ENCODE data around the gene SHC2.
A peak's percentile ranks its signal among the peaks of the same experiment; 100 is the strongest.
"Not testable (repeated sequence)": the region's sequence is repeated elsewhere in the genome, so short reads cannot be mapped to it uniquely, and the experiment has no call there.

The SHC2 gene

GRCh38 chr19:468587-469256 lies 7.9 kb upstream of the SHC2 start:
- no peak for DNase-seq

DNA sequence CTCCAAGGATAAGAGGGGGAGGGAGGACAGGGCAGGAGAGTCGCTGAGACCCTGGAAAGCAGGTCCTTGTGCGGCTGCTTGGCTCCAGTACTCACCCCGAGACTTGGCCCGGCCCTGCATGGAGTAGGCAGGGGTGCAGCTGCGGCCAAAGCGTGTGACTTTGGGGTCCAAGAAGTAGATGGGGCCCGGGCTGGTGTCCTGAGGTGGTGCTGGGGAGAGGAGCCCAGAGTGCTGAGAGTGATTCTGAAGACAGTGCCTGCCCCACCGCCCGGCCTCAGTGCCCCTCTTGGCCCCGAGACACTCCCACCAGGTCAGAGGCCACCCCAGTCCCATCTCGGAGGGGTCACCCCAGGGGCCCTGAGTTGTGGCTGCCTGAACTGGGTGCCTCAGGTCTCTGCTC lies 6.7 kb upstream of the SHC2 start:
- DNase-seq: no peak

DNA sequence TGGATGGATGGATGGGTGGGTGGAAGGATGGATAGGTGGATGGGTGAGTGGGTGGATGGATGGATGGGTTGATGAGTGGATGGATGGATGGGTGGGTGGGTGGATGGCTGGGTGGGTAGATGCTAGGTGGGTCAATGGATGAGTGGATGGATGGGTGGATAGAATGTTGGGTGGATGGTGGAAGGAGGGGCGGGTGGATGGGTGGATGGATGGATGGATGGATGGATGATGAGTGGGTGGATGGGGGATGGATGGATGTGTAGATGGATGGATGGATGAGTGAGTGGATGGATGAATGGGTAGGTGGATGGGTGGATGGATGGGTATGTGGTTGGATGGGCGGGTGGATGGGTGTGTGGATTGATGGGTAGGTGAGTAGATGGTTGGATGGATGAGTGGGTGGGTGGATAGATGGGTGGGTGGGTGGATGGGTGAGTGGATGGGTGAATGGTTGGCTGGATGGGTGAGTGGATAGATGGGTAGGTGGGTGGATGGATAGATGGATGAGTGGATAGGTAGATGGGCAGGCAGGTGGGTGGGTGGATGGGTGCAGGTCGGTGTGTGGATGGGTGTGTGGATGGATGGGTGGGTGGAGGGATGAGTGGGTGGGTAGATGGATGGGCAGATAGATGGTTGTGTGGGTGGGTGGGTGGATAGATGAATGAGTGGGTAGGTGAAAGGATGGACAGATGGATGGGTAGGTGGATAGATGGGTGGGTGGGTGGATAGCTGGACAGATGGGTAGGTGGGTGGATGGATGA lies 4.4 kb upstream of the SHC2 start:
- DNase-seq: no peak

DNA sequence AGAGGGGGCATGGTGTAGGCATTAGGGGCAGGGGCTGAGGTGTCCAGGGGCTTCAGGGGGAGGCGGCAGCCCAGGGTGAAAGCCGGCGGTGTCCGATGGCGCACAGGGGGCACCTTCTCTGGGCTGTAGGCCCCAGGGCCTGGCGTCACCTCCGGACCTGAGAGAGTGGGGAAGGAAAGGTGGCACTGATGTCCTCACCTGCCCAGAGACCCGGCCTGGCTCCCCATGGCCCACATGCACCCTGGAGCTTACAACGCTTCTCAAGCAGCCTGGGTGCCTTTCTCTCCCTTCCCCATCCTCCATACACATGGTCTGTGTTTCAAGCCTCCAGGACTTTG lies 3.3 kb upstream of the SHC2 start:
- DNase-seq: no peak

DNA sequence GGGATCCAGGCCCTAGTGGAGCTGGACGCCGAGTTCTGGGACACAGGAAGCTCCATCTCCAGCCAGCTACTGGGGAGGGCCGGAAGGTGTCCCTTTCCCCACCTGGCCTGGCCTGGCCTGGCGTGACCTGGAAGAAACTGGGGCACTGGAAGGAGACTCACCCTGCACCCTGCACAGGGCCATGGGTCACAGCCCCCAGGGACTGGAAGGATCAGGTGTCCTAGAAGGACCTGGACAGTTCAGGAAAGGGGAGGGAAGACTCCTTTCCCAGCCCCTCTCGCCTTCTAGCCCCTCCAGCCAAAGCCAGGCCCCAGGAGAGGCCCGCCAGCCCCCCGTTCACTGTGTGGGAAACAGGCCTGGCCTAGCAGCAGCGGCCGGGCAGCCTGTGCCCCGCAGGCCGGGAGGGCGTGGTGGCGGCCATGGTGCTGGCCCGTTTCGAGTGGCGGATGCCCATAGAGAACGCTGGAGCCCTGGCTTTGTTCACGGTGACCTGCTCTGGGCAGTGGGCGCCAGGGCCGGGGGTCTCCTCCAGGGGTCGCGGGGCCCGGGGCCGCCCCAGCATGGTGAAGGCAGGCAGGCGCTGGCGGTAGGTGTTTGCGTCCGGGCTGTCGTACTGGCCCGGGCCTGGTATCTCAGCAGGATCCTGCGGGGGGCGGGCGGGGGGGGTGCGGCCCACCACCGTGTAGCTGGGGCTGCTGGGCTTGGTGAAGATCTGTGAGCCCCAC lies 2.8 kb upstream of the SHC2 start:
- no peak for DNase-seq

DNA sequence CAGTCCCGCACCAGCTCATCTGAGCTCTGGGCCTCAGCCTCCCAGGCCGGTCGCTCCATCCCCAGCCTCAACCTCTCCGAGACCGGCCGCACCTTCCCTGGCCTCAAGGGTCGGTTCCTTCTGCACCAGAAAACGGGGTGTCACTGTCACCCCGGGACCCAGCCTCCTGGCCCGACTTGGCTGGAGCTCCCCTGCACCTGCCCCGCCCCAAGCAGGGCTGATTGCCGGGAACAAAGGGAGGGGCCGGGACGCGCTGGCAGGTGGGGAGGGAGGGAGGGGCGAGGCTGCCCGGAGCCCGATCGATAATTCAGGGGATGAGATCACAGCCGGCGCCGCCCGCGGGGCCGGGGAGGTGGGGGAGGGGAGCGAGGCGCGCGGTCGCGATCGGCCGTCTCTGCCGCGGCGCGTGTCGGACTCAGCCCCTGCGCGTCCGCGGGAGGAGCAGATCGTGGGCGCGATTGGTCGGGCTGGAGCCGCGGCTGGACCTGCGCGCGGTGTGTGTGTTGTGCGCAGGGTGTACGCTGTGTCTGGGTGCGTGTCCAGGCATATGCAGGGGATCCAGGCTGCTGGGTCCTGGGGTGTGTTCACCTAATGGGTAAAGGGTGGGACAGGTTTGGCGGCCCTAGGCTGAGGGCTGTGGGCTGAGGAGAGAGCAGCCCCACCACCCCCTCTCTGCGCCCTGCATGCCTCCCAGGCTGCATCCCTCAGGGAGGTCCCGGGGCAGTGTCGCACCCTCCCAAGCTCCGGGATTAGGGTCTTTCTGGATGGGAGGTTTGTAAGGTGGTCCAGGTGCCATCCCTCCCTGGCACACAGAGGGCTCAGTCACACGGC lies 1.1 kb upstream of the SHC2 start:
- DNase-seq: peak; percentile 90

DNA sequence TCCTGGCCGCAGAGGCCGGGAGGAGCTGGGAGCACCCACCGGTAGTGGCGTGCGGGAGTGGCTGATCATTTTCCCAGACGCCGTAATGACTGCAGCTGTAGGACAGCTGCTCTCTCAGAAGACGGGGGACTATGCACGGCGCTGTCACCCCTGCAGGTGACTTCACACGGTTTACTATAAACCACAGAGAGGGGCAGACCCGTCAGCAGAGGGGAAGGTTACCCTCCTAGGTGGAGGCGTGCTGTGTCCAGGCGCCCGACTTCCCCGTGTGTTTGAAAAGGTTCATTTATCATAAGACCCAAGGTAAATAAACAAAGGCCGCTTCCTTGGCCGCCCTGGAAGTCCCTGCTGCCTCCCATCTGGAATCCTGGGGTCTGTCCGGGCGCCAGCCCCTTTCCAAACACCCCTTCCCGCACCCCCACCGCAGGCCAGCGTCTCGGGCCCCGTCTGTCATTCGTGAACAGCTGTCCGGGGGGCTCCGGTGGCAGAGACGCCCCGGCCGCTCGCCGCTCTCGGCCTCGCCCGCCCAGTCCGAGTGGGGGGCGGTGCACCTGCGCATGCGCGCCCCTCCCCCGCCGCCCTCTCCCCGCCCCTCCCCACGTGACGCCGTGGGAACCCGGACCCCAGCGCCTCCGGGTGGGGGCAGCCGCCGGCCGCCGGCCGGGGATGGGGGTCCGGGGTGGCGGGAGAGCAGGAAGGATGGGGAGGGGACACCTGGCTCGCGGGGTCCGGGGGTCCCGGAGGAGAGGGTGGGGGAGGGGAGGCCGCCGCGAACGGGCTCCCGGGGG lies 915 bp downstream of the SHC2 start:
- DNase-seq: peak; percentile 76

DNA sequence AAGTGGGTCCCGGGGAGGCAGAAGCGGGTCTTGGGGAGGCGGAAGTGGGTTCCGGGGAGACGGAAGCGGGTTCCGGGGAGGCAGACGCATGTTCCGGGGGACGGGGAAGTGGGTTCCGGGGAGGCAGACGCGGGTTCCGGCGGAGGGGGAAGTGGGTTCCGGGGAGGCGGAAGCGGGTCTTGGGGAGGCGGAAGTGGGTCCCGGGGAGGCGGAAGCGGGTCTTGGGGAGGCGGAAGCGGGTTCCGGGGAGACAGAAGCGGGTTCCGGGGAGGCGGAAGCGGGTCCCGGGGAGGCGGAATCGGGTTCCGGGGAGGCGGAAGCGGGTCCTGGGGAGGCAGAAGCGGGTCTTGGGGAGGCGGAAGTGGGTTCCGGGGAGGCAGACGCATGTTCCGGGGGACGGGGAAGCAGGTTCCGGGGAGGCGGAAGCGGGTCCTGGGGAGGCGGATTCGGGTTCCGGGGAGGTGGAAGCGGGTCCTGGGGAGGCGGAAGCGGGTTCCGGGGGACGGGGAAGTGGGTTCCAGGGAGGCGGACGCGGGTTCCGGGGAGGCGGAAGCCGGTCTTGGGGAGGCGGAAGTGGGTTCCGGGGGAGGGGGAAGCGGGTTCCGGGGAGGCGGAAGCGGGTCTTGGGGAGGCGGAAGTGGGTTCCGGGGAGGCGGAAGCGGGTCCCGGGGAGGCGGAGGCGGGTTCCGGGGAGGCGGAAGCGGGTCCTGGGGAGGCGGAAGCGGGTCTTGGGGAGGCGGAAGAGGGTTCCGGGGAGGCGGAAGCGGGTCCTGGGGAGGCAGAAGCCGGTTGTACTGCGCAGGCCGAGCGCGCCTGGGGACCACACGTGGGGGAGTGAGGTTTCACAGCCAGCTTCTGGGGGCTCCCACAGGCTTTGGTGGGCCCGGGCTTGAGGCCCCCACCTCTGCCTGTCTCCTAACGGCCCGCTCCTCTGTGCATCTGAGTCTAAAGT lies 2.5 kb downstream of the SHC2 start:
- DNase-seq: no peak

GRCh38 chr19:457636-458035 lies 3.2 kb downstream of the SHC2 start:
- DNase-seq: no peak

GRCh38 chr19:456547-457110 lies 4.2 kb downstream of the SHC2 start:
- DNase-seq: no peak

DNA sequence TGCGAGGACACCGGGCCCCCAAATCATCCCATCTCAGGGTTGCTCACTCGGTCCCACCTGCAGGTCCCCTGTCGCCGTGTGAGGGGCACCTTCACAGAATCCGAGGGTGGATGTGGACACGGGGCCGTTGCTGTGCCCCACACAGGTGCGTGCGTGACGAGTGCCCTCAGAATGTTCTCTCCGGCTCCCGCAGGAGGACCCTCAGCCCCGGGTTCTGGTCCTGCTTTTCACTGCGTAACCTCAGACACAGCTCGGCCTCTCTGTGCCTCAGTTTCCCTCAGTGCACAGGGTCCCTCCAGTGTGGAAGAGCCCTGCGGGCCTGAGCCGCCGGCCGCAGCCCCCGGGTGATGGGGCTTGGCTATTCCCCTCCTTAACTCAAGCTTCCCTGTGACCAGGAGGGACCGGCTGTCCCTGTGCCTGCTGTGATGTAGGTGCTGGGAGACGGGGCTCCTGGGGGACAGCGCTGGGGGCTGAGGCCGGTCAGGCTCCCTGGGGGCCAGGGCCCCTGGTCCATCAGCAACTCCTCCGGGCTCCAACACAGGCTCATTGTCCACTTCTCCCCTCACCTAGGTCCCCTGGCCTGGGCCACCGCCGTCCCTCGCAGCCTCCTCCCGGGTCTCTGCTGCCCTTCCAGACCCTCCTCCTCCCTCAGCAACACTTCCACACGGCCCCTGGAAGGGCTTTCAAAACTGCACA lies 4.8 kb downstream of the SHC2 start:
- no peak for DNase-seq

DNA sequence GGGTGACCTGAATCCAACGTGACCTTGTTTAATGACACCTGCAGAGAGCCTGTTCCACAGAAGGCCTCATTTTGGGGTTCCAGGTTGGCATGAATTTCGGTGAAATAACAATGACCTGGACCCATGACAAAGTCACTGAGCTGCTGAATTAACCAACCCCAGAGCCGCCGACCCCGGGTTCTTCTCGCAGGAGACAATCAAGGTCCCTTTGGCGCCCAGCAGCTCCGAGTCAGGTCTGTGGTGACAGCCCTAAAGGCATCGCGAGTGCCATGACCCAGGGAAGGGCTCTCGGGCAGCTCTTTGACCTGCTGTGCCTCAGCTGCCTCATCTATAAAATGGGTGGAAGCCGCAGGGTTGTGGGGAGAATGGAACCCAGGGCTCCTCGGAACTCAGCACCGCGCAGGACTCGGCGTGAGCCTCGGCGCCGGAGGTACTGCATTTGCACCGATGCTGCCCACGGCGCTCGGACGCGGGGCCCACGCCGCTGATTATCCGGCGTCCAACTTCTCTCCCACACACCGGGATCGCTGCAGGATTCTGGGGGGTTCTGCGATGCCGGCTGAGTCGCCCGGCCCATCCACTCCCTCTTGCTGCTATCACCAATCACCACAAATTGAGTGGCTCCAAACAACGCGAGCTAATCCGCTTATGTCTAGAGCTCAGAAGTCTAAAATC lies 5.7 kb downstream of the SHC2 start:
- no peak for DNase-seq

GRCh38 chr19:453606-454005 lies 7.2 kb downstream of the SHC2 start:
- DNase-seq: no peak

DNA sequence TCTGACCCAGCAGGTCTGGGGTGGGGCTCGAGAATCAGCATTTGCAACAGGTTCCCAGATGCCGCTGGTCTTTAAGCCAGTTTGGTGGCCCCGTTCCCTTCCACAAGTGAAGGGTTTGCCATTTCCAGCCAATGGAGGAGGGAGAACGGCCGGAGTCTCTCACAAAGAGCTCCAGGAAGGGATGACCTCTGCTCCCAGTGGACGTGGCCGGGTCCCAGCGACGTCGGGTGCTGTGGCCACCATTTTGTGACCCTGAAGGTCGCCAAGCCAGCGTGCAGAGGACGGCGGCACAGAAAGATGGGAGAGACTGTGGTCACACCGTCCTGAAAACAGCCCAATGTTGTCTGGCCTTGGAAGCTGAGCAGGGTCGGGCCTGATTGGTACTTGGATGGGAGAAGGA lies 8.0 kb downstream of the SHC2 start:
- no peak for DNase-seq

DNA sequence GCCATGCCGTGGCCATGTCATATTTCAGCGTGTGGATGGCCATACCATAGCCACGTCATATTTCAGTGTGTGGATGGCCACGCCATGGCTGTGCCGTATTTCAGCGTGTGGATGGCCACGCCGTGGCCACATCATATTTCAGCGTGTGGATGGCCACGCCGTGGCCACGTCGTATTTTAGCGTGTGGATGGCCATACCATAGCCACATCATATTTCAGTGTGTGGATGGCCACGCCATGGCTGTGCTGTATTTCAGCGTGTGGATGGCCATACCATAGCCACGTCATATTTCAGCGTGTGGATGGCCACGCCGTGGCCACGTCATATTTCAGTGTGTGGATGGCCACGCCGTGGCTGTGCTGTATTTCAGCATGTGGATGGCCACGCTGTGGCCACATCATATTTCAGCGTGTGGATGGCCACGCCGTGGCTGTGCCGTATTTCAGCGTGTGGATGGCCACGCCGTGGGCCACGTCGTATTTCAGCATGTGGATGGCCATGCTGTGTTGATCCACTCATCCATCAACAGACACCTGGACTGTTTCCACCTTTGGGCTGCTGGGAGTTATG lies 9.8 kb downstream of the SHC2 start:
- not testable (repeated sequence) for DNase-seq

GRCh38 chr19:449916-450315 lies 10.9 kb downstream of the SHC2 start:
- DNase-seq: no peak

GRCh38 chr19:447816-448560 lies 12.8 kb downstream of the SHC2 start:
- no peak for DNase-seq

DNA sequence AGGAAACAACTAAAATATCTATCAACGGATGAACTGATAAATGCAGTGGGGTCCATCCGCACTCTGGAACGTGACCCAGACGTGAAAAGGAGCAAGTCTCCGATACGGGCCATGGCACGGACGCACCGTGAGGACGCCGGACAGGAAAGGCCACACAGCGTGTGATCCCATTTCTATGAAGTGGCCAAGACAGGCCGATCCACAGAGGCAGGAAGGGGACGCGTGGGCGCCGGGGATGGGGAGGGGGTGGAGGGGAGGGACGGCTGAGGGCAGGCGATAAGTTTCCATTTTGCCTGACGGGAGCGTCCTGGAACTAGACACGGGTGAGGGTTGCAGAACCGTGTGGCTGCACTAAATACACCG lies 13.8 kb downstream of the SHC2 start:
- no peak for DNase-seq
